GM12864 (cell line): ENCODE data around the gene TMPRSS9.

Experiments used
- DNase-seq: peaks from one replicate; pipeline ENCODE4 v3.0.0-alpha.2; 2011; ENCODE audit warnings: low read depth
- H3K4me3 ChIP-seq: 2 replicates; pipeline ENCODE4 v1.5.1; 2011; ENCODE audit warnings: mild to moderate bottlenecking, low read depth, low read length, control low read depth
- TF ChIP-seq, protein P1 (sequence below): IDR thresholded peaks from 2 replicates; pipeline ENCODE4 v1.5.1; 2011; ENCODE audit warnings: low read depth, mild to moderate bottlenecking, moderate library complexity, low read length, control low read depth, inconsistent platforms; ENCODE audit errors: missing control alignments

TMPRSS9 gene

DNA sequence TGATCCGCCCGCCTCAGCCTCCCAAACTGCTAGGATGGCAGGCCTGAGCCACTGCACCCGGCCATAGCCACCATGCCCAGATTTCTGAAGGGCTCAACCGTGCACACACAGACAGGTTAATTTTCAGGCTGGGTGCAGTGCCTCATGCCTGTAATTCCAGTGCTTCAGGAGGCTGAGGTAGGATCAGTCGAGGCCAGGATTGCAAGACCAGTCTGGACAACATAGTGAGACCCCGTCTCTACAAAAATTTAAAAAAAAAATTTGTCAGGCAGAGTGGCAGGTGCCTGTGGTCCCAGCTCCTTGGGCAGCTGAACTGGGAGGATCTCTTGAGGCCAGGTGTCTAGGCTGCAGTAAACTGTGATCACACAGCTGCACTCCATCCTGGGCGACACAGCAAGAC, 59.7 kb downstream of the TMPRSS9 start:
- TF ChIP-seq, protein P1, sequence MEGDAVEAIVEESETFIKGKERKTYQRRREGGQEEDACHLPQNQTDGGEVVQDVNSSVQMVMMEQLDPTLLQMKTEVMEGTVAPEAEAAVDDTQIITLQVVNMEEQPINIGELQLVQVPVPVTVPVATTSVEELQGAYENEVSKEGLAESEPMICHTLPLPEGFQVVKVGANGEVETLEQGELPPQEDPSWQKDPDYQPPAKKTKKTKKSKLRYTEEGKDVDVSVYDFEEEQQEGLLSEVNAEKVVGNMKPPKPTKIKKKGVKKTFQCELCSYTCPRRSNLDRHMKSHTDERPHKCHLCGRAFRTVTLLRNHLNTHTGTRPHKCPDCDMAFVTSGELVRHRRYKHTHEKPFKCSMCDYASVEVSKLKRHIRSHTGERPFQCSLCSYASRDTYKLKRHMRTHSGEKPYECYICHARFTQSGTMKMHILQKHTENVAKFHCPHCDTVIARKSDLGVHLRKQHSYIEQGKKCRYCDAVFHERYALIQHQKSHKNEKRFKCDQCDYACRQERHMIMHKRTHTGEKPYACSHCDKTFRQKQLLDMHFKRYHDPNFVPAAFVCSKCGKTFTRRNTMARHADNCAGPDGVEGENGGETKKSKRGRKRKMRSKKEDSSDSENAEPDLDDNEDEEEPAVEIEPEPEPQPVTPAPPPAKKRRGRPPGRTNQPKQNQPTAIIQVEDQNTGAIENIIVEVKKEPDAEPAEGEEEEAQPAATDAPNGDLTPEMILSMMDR, result no peak
- DNase-seq, result no peak
- H3K4me3 ChIP-seq, result no peak overlapping the region

DNA sequence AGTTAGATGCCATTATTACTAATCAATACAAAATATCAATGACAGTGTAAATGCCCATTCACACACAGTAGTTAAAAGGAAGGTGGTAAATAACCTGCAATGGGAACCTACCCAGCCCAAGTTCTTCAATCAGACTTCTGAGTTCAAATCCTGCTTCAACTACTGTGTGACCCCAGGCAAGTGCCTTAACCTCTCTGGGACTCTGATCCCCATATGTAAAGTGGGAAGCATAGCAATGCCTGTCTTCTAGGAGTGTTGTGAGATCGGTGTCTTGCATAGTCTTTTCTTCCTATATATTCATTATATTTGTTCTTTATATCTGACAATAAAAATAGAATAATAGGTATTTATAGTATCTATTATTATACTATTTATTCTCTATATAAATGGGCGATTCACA, 60.4 kb downstream of the TMPRSS9 start:
- H3K4me3 ChIP-seq, result no peak overlapping the region
- no peak for DNase-seq
- TF ChIP-seq, protein P1, result no peak

DNA sequence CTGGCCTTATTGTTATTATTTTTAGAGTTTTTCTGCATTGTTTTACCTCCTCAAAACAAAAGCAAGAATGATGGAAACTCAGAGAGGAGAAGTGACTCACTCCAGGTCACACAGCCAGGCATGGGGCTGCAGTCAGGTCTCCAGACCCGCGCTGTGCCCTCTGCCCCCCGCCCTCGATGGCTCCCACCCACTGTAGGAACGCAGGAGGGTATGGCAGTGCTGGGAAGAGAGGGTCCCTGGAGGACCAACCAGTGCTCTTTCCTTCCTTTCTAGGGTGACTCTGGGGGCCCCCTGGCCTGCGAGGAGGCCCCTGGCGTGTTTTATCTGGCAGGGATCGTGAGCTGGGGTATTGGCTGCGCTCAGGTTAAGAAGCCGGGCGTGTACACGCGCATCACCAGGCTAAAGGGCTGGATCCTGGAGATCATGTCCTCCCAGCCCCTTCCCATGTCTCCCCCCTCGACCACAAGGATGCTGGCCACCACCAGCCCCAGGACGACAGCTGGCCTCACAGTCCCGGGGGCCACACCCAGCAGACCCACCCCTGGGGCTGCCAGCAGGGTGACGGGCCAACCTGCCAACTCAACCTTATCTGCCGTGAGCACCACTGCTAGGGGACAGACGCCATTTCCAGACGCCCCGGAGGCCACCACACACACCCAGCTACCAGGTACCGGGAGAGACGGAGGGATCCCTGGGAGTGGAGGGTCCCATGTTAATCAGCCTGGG, 61.7 kb downstream of the TMPRSS9 start:
- no peak overlapping the region for H3K4me3 ChIP-seq
- no peak for DNase-seq
- TF ChIP-seq, protein P1, result no peak

DNA sequence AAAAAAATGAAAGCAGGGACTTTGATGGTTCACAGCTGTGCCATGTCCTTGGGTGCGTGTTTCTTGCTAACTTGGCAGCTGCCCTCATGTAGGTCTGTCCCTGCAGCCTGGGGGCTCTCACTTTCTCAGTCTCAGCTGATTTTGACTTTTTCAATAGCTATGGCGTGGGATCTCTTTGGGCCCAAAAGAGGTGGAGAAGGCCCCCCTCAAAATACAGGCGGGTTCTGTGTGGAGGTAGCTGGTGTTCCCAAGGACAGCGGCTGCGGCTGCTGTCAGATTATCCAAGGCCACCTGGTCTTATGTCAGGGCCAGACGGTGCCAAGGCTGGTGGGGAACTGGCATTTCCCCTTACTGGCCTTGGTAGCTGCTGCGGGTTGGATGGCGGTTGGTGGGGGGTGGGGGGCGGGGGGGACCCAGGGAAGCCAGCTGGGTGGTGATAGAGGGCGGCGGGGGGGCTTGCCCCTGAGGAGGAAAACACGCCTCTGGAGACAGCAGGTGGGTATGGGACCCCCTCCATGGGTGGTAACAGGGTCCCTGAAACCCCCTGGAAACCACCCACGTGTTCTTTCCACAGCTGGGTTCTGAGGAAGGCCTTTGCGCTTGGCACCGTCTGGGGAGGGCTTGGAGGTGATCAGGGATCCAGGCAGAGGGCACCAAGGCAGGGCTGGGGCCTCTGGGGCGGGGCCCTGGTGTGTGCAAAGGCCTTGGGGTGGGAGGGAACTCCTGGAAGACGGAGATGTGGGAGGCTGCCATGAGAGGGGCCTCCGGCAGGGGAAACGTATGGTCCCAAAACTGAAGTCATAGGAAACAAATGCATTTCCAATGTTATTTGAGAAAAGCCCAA, 63.2 kb downstream of the TMPRSS9 start:
- TF ChIP-seq, protein P1, result no peak
- no peak overlapping the region for H3K4me3 ChIP-seq
- no peak for DNase-seq

DNA sequence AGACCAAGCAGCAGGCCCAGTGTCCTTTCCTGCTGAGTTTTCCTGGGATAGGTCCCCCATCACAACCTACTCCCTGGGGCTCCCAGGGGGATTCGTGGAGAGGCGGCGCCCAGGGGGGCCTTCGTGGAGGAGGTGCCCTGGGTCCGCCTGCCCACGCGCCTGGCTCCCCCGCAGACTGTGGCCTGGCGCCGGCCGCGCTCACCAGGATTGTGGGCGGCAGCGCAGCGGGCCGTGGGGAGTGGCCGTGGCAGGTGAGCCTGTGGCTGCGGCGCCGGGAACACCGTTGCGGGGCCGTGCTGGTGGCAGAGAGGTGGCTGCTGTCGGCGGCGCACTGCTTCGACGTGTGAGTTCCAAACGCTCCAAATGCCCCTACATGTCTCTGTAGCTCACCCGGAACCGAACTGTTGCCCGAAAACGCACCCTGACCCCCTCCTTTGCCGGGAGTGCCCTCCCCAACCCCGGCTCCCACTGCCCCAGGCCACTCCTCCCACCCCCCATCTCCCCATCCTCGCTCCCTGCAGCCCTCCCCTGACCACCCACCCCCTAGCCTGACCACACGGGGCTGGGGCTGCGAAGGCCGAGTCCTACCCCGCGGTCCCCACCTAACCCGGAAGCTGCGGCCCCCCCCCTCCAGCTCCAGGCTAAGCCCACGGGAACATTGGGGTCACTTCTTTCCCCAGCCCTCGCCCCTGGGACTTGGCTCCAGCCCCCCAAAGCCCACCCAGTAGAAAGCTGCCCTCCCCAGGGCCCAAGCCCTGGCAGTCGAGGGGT, 64.0 kb downstream of the TMPRSS9 start:
- no peak for DNase-seq
- TF ChIP-seq, protein P1, result no peak
- H3K4me3 ChIP-seq, result no peak overlapping the region

DNA sequence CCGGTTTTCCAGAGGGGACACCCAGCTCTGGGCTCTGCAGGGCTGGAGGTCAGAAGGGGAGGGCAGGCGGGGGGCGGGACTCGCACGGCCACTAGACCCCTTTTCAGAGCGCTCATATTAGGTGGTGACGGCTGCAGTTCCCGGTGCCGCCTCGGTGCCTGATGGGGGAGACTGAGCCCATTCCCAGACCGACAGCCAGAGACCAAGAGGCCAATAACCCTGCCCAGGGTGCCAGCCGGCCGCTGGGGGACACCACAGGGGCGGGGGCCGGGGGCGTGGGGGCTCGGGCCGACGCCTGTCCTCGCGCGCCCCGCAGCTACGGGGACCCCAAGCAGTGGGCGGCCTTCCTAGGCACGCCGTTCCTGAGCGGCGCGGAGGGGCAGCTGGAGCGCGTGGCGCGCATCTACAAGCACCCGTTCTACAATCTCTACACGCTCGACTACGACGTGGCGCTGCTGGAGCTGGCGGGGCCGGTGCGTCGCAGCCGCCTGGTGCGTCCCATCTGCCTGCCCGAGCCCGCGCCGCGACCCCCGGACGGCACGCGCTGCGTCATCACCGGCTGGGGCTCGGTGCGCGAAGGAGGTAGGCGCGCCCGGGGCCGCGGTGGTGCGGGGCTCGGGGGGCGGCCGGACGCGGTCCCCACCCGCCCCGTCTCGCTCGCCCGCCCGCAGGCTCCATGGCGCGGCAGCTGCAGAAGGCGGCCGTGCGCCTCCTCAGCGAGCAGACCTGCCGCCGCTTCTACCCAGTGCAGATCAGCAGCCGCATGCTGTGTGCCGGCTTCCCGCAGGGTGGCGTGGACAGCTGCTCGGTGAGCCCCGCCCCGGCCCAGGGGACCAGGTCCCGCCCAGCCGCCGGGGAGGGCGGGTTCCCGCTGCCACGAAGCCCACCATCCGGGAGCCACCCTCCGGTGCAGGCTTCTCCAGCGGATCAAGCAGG, 64.9 kb downstream of the TMPRSS9 start:
- TF ChIP-seq, protein P1, result no peak
- no peak overlapping the region for H3K4me3 ChIP-seq
- DNase-seq, result no peak
